Fibroblast of lung (primary cell): ENCODE measurements around the gene HCN1.

Source experiments
- CTCF ChIP-seq, 2 donors: IDR thresholded peaks in 1 of 2; conservative IDR thresholded peaks in 1 of 2; 1 replicate in 1 of 2; 2 replicates in 1 of 2; pipeline ENCODE4 v1.5.1; 2011 to 2012; ENCODE audit warnings: low read length in 2 of 2, control low read depth in 1 of 2, inconsistent platforms in 1 of 2, low read depth in 1 of 2, mild to moderate bottlenecking in 1 of 2
- EZH2 ChIP-seq: IDR thresholded peaks from 2 replicates; pipeline ENCODE4 v1.5.1; 2012; ENCODE audit warnings: low read length, control low read depth, mild to moderate bottlenecking; ENCODE audit errors: missing control alignments

DNA sequence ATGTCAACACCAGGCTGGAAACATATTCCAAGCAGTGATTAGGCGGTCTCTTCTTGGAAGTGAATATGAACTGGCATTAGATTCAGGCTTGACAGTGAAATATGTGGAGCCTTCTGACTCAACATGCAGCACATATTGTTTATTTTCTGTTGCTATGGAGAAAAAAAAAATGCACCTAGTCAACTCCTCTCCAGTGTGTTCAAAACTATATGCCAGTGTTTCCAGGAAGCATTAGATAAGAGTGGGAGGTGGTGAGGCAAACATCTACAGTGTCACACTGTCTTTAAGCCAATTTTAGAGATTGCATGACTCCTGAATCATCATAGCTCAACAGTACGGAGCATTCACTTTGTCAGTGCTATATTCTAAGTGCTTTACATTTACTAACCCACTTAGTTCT lies 117.9 kb downstream of the HCN1 start:
- no peak for TF ChIP-seq CTCF (conservative IDR thresholded peaks at IDR 0.05 in 1 of 2, IDR thresholded peaks at IDR 0.05 in 1 of 2; ENCODE audit: low read depth in 1 of 2, low read length in 2 of 2)
- no peak for TF ChIP-seq EZH2
